GM12878 (cell line): ENCODE measurements around the gene MST1. TPM values are rescaled to one million over a fixed set of nuclear protein-coding genes. Genes with fewer than 3 reads are reported as not detected.

Experiments used
- ATAC-seq: fragments of 200-7000 bp; cut with Tn5 transposase; 3 replicates; pipeline ENCODE4 v1.9.1; 2020; ENCODE audit warnings: mild to moderate bottlenecking, moderate library complexity
- BruUV-seq: library from RNA; stranded (reverse); fragments of 400-500 nt; replicated peaks from 2 replicates; lab custom pipeline; 2021; lab: Mats Ljungman, UMichigan
- CTCF ChIA-PET: fragments of 300-600 bp; sonication (Branson Sonifier 250); formaldehyde crosslinking; extraction: SDS; loops from one replicate; lab custom pipeline; 2021; ENCODE audit warnings: inconsistent platforms; lab: Yijun Ruan, JAX
- POLR2A ChIA-PET: fragments of 350-600 bp; formaldehyde crosslinking; extraction: SDS; loops from one replicate; lab custom pipeline; 2021; ENCODE audit warnings: inconsistent platforms; lab: Charles Lee
- RAD21 ChIA-PET: fragments of 300-600 bp; sonication (Branson Sonifier 250); formaldehyde crosslinking; loops from one replicate; lab custom pipeline; 2023; ENCODE audit warnings: antibody characterized with exemption; ENCODE audit not compliant: unreplicated experiment; lab: Charles Lee
- SMC1A ChIA-PET: fragments of 300-600 bp; sonication (Branson Sonifier 250); formaldehyde crosslinking; loops from one replicate; lab custom pipeline; 2023; ENCODE audit not compliant: unreplicated experiment, uncharacterized antibody; lab: Charles Lee
- DNase-seq: peaks from one replicate; pipeline ENCODE4 v3.0.0-alpha.2; 2011; ENCODE audit warnings: low read depth, low spot score
- FAIRE-seq: peaks from 3 replicates; lab custom pipeline; 2011; peaks lifted over from hg19 to GRCh38; lab: Jason Lieb, UNC
- H2AFZ ChIP-seq: 2 replicates; pipeline ENCODE4 v1.6.0; 2011; ENCODE audit warnings: low read depth, low read length, control low read depth; ENCODE audit not compliant: control insufficient read depth
- H3K27ac ChIP-seq: 2 replicates; pipeline ENCODE4 v1.5.1; 2011; ENCODE audit warnings: control low read depth; ENCODE audit not compliant: control insufficient read depth, insufficient read depth
- H3K27me3 ChIP-seq, 2 experiments: replicated peaks in 1 of 2; 2 replicates each; pipeline versions ENCODE4 v1.6.0 to v1.6.1; 2011; ENCODE audit warnings: low read length in 1 of 2; ENCODE audit not compliant: control insufficient read depth in 2 of 2, insufficient read depth in 2 of 2
- H3K36me3 ChIP-seq, 2 experiments: 2 replicates each; pipeline ENCODE4 v1.5.1; 2011; ENCODE audit warnings: low read length in 1 of 2; ENCODE audit not compliant: control insufficient read depth in 2 of 2, insufficient read depth in 2 of 2
- H3K4me1 ChIP-seq: 2 replicates; pipeline ENCODE4 v1.6.1; 2011; ENCODE audit warnings: mild to moderate bottlenecking, low read length, moderate library complexity, mixed read lengths; ENCODE audit not compliant: control insufficient read depth, insufficient read depth
- H3K4me2 ChIP-seq: 2 replicates; pipeline ENCODE4 v1.6.0; 2011; ENCODE audit warnings: control low read depth; ENCODE audit not compliant: control insufficient read depth, insufficient read depth
- H3K4me3 ChIP-seq: fragments of 200-600 bp; sonication (generic); 2 replicates; pipeline ENCODE4 v1.5.1; 2016
- H3K79me2 ChIP-seq: 2 replicates; pipeline ENCODE4 v1.6.0; 2011; ENCODE audit warnings: low read length; ENCODE audit not compliant: control insufficient read depth, insufficient read depth
- H3K9ac ChIP-seq: 2 replicates; pipeline ENCODE4 v1.8.0; 2011; ENCODE audit warnings: low read length, control low read depth, mixed read lengths; ENCODE audit not compliant: control insufficient read depth, insufficient read depth
- H3K9me3 ChIP-seq: replicated peaks from 3 replicates; pipeline ENCODE4 v1.5.1; 2011; ENCODE audit warnings: mild to moderate bottlenecking, low read length; ENCODE audit not compliant: control insufficient read depth, insufficient read depth
- H4K20me1 ChIP-seq: 2 replicates; pipeline ENCODE4 v1.6.0; 2011; ENCODE audit not compliant: control insufficient read depth, insufficient read depth
- CEBPZ ChIP-seq: fragments of 150-350 bp; IDR thresholded peaks from 2 replicates; pipeline ENCODE4 v1.6.1; 2016; ENCODE audit warnings: low read depth, low read length
- CHD1 ChIP-seq: IDR thresholded peaks from 2 replicates; pipeline ENCODE4 v1.6.1; 2012; ENCODE audit warnings: low read depth, low read length, improper control_type of control experiment
- CHD2 ChIP-seq: IDR thresholded peaks from 2 replicates; pipeline ENCODE4 v1.6.1; 2011; ENCODE audit warnings: low read depth, low read length, improper control_type of control experiment, borderline replicate concordance
- E2F8 ChIP-seq: fragments of 450-650 bp; IDR thresholded peaks from 2 replicates; pipeline ENCODE4 v1.6.1; 2018; ENCODE audit warnings: mild to moderate bottlenecking, low read depth, moderate library complexity; ENCODE audit not compliant: partially characterized antibody
- HSF1 ChIP-seq: fragments of 150-350 bp; IDR thresholded peaks from 2 replicates; pipeline ENCODE4 v1.6.1; 2014; ENCODE audit warnings: mild to moderate bottlenecking, low read depth, low read length
- IRF4 ChIP-seq: IDR thresholded peaks from 2 replicates; pipeline ENCODE4 v1.6.1; 2011; ENCODE audit warnings: low read depth, low read length
- KAT2A ChIP-seq: conservative IDR thresholded peaks from 2 replicates; pipeline ENCODE4 v1.6.1; 2011; ENCODE audit warnings: low read depth, low read length; ENCODE audit not compliant: control insufficient read depth
- MAX ChIP-seq: IDR thresholded peaks from 2 replicates; pipeline ENCODE4 v1.6.1; 2012; ENCODE audit warnings: low read depth, low read length, improper control_type of control experiment
- MEF2B ChIP-seq: fragments of 450-650 bp; IDR thresholded peaks from 2 replicates; pipeline ENCODE4 v1.6.1; 2018; ENCODE audit warnings: mild to moderate bottlenecking, moderate library complexity; ENCODE audit not compliant: partially characterized antibody, poor library complexity, severe bottlenecking
- MTA3 ChIP-seq: IDR thresholded peaks from 2 replicates; pipeline ENCODE4 v1.6.1; 2012; ENCODE audit warnings: low read length, inconsistent platforms, borderline replicate concordance
- POU2F2 ChIP-seq: IDR thresholded peaks from 3 replicates; pipeline ENCODE4 v1.6.1; 2011; ENCODE audit warnings: low read depth, mild to moderate bottlenecking, low read length, borderline replicate concordance
- SMC3 ChIP-seq: IDR thresholded peaks from 2 replicates; pipeline ENCODE4 v1.6.1; 2011; ENCODE audit warnings: low read length, improper control_type of control experiment, borderline replicate concordance
- ZNF207 ChIP-seq: fragments of 450-650 bp; IDR thresholded peaks from 2 replicates; pipeline ENCODE4 v1.6.1; 2014; ENCODE audit warnings: antibody characterized with exemption, mild to moderate bottlenecking, borderline replicate concordance
- WGBS: methylation state at CpG from one replicate; pipeline ENCODE4 v1.1.6; 2016; ENCODE audit warnings: low lambda C conversion rate; ENCODE audit not compliant: insufficient replicate concordance, insufficient coverage; ENCODE audit errors: missing lambda C conversion rate; 5-methylcytosine and 5-hydroxymethylcytosine counted together
- in situ Hi-C: fragments of 300-500 bp; cut with MboI; formaldehyde crosslinking; loops from 9 replicates; pipeline ENCODE4 v1.14.3; 2018; ENCODE audit warnings: mixed read lengths
- intact Hi-C: fragments of 100-400 bp; cut with micrococcal nuclease; formaldehyde crosslinking; loops from one replicate; pipeline ENCODE4 v1.14.2; 2022; ENCODE audit not compliant: unreplicated experiment
- polyA plus RNA-seq, 11 experiments: library from polyadenylated mRNA; depleted of rRNA in 4 of 11; unstranded in 6 of 11; stranded (reverse) in 5 of 11; fragments of >200 nt; fragmentation: Nextera tagmentation in 4 of 11; fragmentation: Illumina TruSeq in 1 of 11; extraction: Ambion mirVana in 4 of 11; extraction: Trizol in 1 of 11; gene quantifications; 1 replicate in 1 of 11; 2 replicates in 10 of 11; pipeline versions ENCODE4 v1.2.1 to v1.2.3, GENCODE V29; 2011 to 2016; ENCODE audit warnings: inconsistent platforms in 2 of 11, missing spikeins in 2 of 11, low read depth in 1 of 11
- total RNA-seq, 4 experiments: library from RNA; depleted of rRNA in 3 of 4; stranded (reverse); fragments of >200 nt in 3 of 4; fragmentation: Illumina TruSeq in 1 of 4; extraction: Trizol in 1 of 4; gene quantifications; 2 replicates each; pipeline versions ENCODE4 v1.2.1 to v1.2.3, GENCODE V29; 2013 to 2021
- TF ChIP-seq, protein P1 (sequence below): fragments of 450-650 bp; IDR thresholded peaks from 2 replicates; pipeline ENCODE4 v1.6.1; 2016; ENCODE audit warnings: mild to moderate bottlenecking

Gene MST1
- total and polyA plus RNA-seq, 10 of the 15 experiments (the other 5 are each of a cell fraction or from before 2014, with no cell fraction given) = 1.2 to 25.5 (median 4.1) TPM

DNA sequence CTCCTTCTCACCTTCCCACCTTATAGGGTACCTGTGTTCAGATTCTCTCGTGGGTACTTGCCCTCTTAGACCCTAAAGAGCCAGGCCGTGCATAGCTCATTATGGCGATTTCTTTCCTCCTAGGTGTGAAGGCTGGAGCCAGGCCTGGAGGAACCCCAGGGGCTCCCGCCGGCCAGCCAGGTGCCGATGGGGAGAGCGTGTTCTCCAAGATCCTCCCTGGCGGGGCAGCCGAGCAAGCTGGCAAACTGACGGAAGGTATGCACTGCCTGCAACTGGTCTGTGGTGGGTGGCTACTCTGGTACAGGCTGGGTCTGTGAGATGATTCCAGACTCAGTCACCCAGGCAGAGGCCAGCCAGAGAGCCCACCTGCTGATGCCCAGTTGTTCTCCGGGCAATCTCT lies 25.0 kb downstream of the MST1 start:
- no peaks in the 10 kb centered on the region for H3K4me1 ChIP-seq
- TF ChIP-seq ZNF207 = no peak
- TF ChIP-seq E2F8 = no peak
- TF ChIP-seq MTA3 = no peak
- no peak for TF ChIP-seq CHD1
- TF ChIP-seq IRF4 = no peak
- TF ChIP-seq POU2F2 = no peak
- no peak for TF ChIP-seq HSF1
- no peak for TF ChIP-seq CEBPZ
- TF ChIP-seq MEF2B = no peak
- TF ChIP-seq SMC3 = no peak
- no peak for TF ChIP-seq KAT2A
- no peak for TF ChIP-seq MAX
- no peak for TF ChIP-seq CHD2
- TF ChIP-seq, protein P1, sequence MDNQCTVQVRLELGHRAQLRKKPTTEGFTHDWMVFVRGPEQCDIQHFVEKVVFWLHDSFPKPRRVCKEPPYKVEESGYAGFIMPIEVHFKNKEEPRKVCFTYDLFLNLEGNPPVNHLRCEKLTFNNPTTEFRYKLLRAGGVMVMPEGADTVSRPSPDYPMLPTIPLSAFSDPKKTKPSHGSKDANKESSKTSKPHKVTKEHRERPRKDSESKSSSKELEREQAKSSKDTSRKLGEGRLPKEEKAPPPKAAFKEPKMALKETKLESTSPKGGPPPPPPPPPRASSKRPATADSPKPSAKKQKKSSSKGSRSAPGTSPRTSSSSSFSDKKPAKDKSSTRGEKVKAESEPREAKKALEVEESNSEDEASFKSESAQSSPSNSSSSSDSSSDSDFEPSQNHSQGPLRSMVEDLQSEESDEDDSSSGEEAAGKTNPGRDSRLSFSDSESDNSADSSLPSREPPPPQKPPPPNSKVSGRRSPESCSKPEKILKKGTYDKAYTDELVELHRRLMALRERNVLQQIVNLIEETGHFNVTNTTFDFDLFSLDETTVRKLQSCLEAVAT = no peak
- ChIA-PET RAD21 (interaction anchor here (1.0 kb wide), 1 partner anchor 125 kb away, joined by 5 read pairs; no protein-coding TSS in a partner anchor), POLR2A (no interaction called here), SMC1A (no interaction called here), CTCF (interaction anchor here (1.9 kb wide), 1 partner anchor 125 kb away, joined by 8 read pairs; no protein-coding TSS in a partner anchor)
- FAIRE-seq (no peak), ATAC-seq (no peak), DNase-seq (no peak)
- no peaks in the 10 kb centered on the region for H4K20me1 ChIP-seq
- intact Hi-C loops = no loop called here
- H3K79me2 ChIP-seq = no peaks in the 10 kb centered on the region
- no peaks in the 10 kb centered on the region for H3K9me3 ChIP-seq
- no peak overlapping the region for H3K4me2 ChIP-seq
- H3K27ac ChIP-seq = no peak overlapping the region
- no peak overlapping the region for H2AFZ ChIP-seq
- H3K4me3 ChIP-seq = no peak overlapping the region
- H3K27me3 ChIP-seq = no peaks in the 10 kb centered on the region
- H3K9ac ChIP-seq = no peak overlapping the region
- no peaks in the 10 kb centered on the region for H3K36me3 ChIP-seq
- no TSS peak for BruUV-seq
- 57% methylated on average over 11 of the region's 11 CpGs for WGBS
- in situ Hi-C loops = no loop called here
